Epithelial cell of esophagus (primary cell): ENCODE measurements around the gene HYLS1.

Source experiments
- DNase-seq: peaks from one replicate; pipeline ENCODE4 v3.0.0; 2010; ENCODE audit warnings: low read depth
- H3K4me3 ChIP-seq: 2 replicates; pipeline ENCODE4 v1.5.1; 2011; ENCODE audit warnings: mild to moderate bottlenecking, low read length, control low read depth
- TF ChIP-seq, protein P1 (sequence below): IDR thresholded peaks from 2 replicates; pipeline ENCODE4 v1.5.1; 2011; ENCODE audit warnings: low read depth, mild to moderate bottlenecking, low read length, control low read depth, inconsistent platforms; ENCODE audit not compliant: insufficient read depth; ENCODE audit errors: missing control alignments

HYLS1 gene

DNA sequence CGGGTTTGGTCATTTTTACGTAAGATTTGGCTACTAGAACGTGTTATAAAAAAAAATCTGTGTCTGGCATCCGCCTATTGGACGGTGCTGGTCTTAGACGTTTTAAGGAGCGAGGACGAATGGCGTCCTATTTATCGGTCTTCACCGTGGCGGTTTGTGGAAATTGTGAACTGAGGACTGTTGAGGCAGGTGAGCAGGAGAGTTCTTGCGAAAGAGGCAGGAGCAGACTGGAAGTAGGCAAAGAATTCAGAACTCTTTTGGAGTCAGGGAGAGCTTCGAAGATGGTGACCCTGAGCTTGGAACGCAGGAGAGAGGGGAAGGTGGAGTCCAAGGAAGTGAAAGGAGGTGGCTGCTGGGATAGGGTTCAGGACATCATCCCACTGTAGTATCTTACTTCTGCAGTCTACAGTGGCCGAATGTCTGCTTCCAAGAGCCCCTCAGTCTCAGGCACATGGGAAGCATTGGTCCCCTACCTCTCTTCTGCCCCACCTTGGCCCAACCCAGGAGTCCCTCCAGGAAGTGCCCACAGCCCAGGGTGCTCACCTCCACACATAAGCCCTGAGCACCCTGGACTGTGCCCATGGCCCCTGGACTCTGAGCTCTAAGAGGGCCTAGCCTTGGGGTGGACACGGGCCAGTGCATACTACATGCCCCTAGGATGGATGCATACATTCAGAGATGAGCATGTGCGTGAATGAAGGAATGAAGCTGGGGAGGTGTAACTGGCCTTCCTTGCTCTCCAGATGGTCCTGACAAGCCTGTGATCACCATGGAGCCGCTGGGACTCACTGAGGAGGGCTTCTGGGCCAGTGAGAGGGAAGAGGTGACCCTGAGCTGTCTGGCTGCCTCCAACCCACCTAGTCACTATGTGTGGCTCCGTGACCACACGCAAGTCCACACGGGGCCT is 62.1 kb downstream of the HYLS1 start:
- TF ChIP-seq, protein P1, sequence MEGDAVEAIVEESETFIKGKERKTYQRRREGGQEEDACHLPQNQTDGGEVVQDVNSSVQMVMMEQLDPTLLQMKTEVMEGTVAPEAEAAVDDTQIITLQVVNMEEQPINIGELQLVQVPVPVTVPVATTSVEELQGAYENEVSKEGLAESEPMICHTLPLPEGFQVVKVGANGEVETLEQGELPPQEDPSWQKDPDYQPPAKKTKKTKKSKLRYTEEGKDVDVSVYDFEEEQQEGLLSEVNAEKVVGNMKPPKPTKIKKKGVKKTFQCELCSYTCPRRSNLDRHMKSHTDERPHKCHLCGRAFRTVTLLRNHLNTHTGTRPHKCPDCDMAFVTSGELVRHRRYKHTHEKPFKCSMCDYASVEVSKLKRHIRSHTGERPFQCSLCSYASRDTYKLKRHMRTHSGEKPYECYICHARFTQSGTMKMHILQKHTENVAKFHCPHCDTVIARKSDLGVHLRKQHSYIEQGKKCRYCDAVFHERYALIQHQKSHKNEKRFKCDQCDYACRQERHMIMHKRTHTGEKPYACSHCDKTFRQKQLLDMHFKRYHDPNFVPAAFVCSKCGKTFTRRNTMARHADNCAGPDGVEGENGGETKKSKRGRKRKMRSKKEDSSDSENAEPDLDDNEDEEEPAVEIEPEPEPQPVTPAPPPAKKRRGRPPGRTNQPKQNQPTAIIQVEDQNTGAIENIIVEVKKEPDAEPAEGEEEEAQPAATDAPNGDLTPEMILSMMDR = no peak
- no peak overlapping the region for H3K4me3 ChIP-seq
- DNase-seq = no peak

DNA sequence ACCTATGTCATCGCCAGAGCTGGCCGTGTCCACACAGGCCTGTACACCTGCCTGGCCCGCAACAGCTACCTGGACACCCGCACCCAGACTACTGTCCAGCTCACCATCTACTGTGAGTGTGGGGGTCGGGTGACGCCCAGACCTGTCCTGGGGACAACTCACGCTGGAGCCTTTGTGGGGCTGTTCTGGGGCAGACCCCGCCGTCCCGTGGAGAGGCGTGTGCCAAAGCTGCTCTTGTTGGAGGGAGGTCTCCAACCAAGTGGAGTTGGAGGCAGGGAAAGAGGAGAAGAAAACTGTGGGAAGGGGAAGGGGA is 62.7 kb downstream of the HYLS1 start:
- no peak overlapping the region for H3K4me3 ChIP-seq
- TF ChIP-seq, protein P1 = no peak
- DNase-seq = no peak
